HG03520 (cell line): Measurements from ENCODE around the gene UCK2.

Experiments used
- ATAC-seq: cut with Tn5 transposase; IDR thresholded peaks from one replicate; pipeline ENCODE4 v1.9.1; 2021; ENCODE audit warnings: mild to moderate bottlenecking, moderate library complexity; ENCODE audit not compliant: unreplicated experiment

Gene UCK2

DNA sequence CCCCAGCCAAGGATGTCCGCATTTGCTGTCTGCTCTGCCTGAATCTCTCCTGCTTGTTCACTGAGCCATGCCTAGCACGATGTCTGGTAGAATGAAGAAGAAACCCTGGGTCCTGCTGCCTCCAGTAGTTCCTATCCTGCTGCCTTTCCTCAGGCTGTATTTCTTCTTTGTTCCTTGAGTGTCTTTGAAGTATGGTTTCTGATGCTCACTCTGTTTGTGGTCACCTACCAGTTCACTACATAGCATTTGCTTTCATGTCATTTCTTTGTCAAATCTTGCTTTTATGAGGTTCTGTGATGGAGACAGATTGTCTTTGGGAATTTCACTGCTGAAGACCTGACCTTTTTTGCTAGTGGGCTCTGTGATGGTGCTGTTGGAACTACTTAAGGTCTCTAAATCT lies 5.9 kb downstream of the UCK2 start:
- no peak for ATAC-seq

DNA sequence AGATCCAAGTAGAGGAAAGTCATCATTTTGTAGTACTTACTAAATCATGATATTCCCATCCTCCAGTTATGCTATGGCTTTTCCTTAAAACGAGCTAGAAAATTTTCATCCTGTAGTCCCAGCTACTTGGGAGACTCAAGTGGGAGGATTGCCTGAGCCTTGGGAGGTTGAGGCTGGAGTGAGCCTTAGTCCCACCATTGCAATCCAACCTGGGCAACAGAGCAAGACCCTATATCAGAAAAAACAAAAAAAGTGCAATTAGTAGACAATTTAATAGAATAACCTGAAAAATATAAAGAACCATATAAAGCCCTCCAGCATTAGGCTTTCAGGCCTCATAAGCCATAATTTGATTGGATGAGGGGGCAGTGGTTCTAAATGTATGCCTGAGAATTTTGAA lies 6.8 kb downstream of the UCK2 start:
- no peak for ATAC-seq

DNA sequence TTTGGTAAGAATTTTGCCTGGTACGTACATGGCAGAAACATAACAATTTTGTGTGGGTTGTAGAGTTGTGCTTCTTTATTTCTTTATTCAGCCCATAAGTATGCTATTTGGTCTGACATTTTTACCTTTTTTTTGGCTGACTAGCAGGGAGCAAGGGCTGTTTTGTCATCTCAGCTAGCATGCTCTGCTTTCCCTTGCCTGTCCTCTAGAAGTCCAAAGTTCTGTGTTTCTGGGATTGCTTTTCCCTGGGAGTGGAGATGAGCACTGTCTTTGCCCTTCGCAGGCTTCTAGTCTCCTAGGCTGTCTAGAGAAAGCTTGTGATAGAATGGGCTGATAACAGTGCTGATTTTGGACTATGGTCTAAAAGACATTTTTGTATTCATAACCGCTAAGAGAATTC lies 7.5 kb downstream of the UCK2 start:
- no peak for ATAC-seq

DNA sequence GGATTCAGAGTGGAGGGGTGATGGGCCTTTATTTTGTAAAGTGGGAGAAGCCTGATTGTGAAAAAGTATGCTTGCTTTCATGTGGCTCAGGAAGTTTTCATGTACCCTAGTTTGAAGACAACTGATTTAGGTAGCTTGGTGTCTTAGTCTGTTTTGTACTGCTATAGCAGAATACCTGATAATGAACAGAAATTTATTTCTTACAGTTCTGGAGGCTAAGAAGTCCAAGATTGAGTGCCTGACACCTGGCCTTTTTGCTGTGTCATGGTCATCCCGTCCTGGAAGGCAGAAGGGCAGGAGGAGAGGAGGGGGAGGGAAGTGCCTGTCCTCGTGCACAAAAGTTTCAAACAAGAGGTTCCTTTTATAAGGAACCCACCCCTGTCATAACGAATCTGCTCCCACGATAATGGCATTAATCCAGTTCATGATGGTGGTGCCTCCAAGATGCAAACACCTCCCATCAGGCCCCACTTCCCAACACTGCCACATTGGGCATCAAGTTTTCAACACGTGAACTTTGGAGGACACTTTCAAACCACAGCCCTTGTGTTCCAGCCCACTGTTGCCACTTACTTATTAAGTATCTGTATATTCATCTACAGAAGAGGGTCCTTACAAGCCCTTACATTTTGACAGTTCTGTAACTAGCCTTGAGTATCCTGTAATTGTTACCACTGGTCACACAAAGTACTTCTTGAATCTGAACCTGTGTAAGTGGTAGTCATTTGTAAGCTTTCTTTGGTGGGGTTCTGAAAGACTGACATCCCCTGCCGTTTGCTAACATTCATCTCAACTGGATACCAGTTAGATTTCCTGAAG lies 9.5 kb downstream of the UCK2 start:
- ATAC-seq: no peak

DNA sequence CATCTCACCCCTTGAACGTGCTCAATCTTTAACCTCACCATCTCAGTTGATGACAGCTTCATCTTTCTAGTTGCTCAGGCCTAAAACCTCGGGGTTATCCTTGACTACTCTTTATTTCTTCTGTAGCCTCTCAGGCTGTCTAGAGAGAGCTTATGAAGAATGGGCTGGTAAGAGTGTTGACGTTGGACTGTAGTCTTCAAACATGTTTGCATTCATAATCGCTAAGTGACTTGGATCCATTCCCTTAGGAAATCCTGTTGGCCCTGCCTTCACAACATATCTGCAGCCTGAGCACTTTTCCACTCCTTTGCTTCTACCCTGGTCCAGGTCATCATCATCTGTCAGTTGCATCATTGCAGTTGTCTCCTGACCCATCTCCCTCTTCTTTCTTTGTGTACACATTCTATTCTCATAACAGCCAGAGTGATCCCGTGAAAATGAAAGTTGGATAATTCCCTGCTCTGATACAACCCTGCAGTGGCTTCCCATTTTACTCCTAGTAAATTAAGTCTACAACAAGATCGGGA lies 10.5 kb downstream of the UCK2 start:
- ATAC-seq: no peak

DNA sequence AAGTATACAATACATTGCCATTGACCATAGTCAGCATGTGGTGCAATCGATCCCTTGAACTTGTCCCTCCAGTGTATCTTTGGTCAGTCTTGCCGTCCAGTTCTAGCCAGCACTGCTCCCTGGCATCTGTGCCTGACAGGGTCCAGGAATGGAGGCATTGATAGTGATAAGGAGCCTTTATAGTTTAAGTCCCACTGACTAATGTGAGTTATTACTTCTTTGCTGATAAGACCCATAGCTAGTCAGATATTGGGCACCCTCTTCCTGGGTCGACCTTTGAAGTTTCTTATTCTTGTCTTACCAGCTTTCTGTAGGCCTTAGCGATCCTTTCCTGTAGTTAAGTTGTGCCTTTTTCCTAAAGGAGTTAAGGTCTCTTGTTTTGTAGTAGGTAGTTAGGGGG lies 13.0 kb downstream of the UCK2 start:
- ATAC-seq: no peak

DNA sequence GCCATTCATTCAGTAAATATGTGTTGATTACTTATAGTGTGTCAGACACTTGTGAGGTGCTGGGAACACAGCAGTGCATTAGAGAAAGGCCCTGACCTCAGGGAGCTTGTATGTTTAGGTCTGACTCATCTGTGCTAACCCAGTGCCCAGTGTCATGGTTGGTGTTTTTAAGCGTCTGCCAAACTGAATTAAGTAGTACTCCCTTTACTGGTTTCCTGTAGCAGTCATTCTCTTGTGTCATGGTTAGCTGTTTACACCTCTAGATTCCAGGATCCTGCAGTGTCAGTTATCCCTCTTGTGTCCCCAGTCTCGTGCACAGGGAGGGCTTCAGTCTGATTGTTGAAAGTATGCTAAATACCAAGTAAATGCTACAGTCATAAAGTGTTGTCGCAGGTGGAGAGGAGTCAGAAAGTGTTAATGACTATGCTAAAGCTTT lies 14.2 kb downstream of the UCK2 start:
- ATAC-seq: peak; percentile 30

DNA sequence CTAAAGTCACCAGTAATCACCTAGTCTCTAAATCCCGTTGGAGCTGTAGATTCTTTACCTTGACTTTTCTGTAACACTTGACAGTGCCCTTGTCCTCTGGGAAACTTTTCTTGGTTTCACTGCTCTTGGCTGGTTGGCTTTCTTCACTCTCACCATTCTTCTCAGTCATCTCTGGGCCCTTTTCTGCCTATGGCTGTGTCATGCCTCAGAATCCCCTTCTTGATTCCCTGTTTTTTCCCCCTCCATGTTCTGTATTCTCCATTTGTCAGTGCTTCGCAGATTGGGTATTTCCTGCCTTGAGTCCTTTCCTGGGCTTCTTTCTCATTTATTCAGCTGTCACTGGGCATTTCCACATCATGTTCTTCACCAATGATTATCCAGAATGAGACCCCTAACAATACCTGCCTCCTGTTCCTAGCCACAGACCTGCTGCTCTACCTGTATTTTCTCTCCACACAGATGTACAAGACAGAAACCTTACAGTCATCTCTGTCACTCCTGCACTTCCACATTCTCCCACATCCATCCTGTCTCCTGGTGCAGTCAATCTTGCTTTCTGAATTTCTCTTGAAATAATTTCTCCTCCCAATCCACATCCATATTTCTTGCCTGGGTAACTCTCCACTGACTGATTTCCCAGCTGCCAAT lies 14.7 kb downstream of the UCK2 start:
- ATAC-seq: peak; percentile 31

DNA sequence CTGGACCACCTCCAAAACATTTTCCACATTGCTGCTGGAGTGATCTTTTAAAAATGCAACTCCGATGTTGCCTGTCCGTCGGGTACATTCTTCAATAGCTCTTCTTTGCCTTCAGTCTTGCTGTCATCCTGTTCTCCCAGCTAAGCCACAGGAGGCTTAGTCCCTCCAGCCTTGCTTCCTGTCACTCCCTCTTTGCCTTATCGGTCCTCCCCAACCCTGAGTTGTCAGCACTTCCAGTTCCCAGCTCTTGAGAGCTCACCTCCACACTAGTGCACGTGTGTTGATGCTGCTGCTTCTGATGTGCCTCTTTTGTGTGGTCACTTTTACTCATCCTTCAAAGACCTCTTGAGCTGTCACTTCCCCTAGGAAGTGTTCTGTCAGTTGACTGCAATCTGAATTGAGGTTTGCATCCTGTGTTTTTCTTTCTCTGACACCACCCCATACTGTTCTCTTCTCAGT lies 15.3 kb downstream of the UCK2 start:
- ATAC-seq: peak; percentile 33

DNA sequence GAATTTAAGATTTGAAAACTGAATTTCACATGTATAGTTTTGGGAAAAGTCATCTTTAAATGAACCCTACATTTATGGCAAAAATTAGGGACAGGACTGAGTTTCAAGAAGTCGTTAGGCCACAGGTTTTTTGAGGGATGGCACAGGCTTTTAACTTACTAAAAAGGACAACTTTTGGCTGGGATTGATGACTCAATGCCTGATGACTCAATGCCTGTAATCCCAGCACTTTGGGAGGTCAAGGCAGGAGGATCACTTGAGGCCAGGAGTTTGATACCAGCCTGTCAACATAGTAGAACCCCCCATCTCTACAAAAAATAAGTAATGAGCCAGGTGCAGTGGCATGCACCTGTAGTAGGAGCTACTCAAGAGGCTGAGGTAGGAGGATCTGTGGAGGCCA lies 15.9 kb downstream of the UCK2 start:
- no peak for ATAC-seq

DNA sequence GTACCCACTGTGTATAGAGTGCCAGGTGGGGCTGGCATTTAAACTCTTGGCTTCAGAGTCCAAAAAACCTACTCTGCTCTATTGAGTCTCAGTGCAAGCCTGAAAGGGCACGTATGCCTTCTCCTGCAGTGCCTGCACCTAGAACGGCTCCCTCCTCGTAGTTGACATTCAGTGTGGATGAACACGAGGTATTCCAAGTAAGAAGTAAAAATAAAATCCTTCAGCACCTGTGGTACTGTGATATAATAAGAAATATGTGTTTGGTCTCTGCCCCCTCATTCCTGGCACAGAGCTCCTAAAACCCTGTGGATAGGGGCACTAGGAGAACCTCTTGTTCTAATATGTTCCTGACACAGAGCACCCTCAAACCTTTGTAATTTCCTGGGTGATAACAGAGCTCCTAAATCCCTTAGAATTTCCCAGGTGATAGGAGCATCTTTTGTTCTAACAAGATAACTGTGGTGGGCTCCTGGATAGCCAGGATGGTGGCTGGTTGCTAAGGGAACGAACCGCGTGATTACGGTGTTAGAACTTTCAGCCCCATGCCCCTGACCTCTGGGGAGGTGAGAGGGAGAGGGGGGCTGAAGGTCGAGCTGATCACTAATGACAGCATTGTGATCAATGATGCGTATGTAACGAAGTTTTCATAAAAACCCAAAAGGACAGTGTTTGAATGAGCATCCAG lies 16.8 kb downstream of the UCK2 start:
- ATAC-seq: no peak

DNA sequence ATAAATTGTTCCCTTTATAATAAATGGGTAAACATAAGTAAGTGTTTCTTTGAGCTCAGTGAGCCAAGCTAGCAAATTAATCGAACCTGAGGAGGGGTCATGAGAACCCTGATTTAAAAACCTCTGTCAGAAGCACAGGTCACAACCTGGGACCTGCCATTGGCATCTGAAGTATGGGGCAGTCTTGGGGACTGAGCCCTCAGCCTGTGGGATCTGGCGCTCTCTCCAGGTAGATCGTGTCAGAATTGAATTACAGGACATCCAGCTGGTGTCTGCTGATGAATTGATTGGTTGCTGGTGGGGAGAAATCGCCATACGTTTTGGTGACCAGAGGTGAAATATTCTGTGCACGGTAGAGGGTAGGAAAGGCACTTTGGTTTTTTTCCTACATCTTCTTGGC lies 17.5 kb downstream of the UCK2 start:
- no peak for ATAC-seq

DNA sequence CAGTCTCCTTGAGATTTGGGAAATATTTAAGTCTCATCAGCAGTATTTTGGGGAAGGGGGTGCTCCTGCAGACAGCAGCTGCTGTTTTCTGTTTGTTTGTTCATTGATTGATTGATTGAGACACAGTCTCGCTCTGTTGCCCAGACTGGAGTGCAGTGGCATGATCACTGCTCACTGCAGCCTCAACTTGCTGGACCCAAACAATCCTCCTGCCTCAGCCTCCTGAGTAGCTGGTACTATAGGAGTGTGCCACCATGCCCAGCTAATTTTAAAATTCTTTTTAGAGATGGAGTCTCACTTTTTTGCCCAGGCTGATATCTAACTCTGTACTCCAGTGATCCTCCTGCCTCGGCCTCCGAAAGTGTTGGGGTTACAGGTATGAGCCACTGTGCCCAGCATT lies 18.2 kb downstream of the UCK2 start:
- no peak for ATAC-seq

DNA sequence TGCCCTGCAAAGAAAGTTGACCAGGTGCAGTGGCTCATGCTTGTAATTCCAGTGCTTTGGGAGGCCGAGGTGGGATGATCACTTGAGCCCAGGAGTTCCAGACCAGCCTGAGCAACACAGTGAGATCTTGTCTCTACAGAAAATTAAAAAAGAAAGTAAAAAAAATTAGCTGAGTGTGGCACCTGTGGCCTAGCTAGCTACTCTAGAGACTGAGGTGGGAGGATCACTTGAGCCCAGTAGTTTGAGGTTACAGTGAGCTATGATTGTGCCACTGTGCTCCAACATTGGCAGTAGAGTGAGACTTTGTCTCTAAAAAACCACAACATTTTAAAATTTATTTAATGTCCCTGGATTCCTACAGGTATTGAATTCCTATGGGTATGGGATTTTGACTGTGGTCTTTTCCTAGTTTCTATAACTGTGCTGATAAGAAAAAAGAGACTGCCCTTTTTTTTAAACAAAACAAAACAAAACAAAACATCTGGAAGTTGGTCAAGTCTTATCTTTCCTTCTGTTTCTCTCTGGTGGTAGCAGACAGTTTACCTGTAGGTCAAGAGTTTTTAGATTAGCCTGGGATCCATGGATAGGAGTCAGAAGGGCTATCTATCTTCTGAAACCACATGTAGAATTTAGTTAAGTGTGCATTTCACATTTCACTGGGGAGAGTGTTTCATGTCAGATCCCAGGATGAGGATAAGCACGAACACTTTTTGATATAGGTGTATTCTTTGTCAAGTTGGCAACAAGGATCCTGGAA lies 18.8 kb downstream of the UCK2 start:
- ATAC-seq: no peak

DNA sequence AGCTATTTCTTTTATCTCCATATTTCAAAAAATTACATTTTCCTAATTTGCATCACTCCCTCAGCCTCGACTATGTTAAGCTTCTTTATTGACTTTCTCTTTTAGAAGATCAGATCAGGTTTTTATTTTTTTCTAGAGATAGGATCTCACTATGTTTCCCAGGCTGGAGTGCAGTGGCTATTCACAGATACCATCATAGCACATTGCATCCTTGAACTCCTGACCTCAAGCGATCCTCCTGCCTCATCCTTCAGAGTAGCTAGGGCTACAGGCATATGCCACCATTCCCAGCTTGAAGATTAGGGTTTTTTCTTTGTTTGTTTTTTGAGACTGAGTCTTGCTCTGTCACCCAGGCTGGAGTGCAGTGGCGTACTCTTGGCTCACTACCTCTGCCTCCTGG lies 20.1 kb downstream of the UCK2 start:
- no peak for ATAC-seq

DNA sequence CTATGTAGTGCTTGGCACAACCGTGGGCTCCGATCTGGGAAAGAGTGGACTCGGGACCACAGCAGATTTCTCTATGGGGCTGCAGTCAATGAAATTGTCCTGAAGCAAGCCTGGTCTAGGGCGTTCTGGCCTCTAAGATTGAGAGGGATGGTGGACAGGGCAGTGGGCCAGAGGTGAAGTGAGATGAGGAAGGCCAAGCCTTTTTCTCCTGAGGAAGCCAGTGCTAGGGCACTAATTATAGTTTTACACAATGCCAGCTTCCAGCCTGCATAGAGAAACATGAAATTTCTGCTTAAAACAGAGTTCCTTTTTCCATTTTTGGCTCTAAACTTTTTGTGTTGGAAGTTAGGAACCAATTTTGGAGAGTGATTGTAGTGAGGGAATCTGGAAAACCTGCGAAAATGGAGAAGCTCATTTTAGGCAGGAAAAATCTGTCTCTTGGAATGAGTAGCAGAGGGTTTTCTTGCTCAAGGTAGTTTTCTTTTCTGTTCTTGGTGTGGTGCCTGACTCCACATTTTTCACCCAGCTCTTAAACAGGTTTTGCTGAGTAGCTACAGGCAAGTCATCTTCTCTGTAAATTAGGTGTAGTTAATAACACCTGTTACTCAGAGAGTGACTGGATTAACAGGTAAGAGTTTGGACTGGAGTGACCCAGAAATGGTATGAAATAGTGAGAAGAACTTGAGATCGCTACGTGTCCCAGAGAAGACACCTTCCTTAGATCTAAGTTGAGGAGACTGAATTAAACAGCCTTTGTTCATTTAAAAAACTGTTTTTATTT lies 22.1 kb downstream of the UCK2 start:
- ATAC-seq: no peak

DNA sequence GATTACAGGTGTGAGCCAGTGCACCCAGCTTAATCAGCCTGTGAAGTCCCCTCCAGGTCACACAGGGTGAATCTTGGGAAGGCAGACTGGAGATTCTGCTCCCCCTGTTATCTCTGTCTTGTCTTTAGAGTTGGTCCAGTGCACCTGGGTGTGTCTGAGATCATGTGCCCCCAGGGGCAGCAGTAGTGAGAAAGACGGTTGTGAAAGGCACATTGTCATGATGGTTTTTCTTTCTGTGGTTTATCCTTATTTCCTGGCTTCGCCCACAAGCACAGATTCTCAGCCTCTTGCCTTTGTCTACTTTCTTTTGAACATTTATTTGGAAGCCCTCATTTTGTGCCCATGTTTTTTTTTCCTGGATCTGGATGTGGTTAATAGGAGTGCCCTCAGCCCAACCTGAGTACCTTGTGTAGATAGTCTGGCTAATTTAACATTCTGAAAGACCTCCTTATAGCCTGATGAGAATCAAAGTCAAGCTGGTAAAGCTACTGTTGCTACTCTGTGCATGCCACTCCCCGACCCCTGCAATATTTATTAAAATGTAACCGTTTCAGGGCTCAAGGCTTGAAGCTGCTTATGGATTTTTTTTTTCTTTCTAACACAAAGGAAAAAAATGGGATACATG lies 23.7 kb downstream of the UCK2 start:
- ATAC-seq: peak; percentile 51

DNA sequence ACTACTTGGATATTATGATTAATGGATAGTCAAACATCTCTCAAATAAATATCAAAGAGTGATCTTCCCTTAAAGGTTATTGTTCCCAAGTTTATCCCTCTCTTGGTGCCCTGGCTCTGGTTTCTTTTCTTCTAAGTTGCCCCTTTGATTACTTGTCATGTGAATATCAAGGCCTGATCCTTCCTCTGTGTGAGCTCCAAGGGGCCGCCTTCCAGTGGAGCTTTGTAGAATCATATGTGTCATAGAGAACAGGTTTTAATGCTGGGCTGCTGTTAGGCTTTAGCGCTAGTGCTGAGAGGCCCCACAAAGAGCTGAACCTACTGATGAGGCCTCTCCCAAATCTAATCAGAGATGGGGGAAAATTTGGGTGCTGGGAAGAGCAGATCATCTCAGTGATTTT lies 25.5 kb downstream of the UCK2 start:
- no peak for ATAC-seq

DNA sequence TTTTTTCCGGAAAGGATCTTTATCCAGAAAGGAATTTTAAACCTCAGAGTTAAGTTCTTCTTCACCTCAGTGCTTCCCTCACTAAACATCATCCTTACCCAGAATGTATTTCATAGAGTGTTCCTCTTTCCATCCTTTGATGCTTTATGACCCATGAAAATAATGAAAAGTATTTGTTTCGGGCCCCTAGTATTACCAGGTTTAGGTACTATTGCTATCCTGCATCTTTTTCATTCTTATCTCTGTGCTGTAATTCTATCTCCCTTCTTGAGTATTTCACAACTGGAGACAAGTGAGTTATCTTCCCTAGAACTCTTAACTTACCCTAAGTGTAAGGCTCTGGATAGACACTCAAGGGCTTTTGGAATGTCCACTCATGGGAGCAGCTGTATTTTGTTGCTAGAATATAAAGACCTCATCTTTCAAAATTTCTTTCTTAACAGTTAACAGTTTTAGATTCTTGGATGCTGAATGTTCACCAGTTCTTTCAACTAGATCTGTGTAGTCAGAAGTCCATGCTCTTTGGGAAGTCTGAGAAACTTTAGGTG lies 26.2 kb downstream of the UCK2 start:
- no peak for ATAC-seq
